H9 (cell line): Measurements from ENCODE around the gene ACOX3. TPM values are rescaled to one million over a fixed set of nuclear protein-coding genes. Genes with fewer than 3 reads are reported as not detected.

Source experiments
- DNase-seq: peaks from one replicate; pipeline ENCODE4 v3.0.0-alpha.2; 2017
- H2AFZ ChIP-seq: one replicate; pipeline ENCODE4 v1.6.1; 2013; ENCODE audit warnings: mild to moderate bottlenecking, low read length, control low read depth, moderate library complexity
- H2AK5ac ChIP-seq: 2 replicates; pipeline ENCODE4 v1.6.1; 2013; ENCODE audit warnings: low read length, control low read depth, mixed read lengths; ENCODE audit not compliant: insufficient read length
- H2BK120ac ChIP-seq: one replicate; pipeline ENCODE4 v1.6.1; 2013; ENCODE audit warnings: low read depth, mild to moderate bottlenecking, low read length, control low read depth, inconsistent platforms; ENCODE audit not compliant: poor library complexity, severe bottlenecking
- H2BK12ac ChIP-seq: 2 replicates; pipeline ENCODE4 v1.6.1; 2013; ENCODE audit warnings: low read length, control low read depth, mixed read lengths, low read depth; ENCODE audit not compliant: insufficient read length
- H2BK15ac ChIP-seq: 2 replicates; pipeline ENCODE4 v1.6.1; 2013; ENCODE audit warnings: low read depth, low read length, control low read depth
- H2BK20ac ChIP-seq: one replicate; pipeline ENCODE4 v1.6.1; 2013; ENCODE audit warnings: low read depth, mild to moderate bottlenecking, low read length, control low read depth, inconsistent platforms; ENCODE audit not compliant: poor library complexity, severe bottlenecking
- H2BK5ac ChIP-seq: 2 replicates; pipeline ENCODE4 v1.6.1; 2013; ENCODE audit warnings: low read length, control low read depth, mixed read lengths; ENCODE audit not compliant: insufficient read length
- H3K14ac ChIP-seq: 2 replicates; pipeline ENCODE4 v1.6.1; 2013; ENCODE audit warnings: low read length, control low read depth; ENCODE audit not compliant: insufficient read depth
- H3K18ac ChIP-seq: 2 replicates; pipeline ENCODE4 v1.6.1; 2013; ENCODE audit warnings: low read depth, mild to moderate bottlenecking, mixed read lengths, low read length, control low read depth; ENCODE audit not compliant: insufficient read length
- H3K23ac ChIP-seq: 2 replicates; pipeline ENCODE4 v1.6.1; 2013; ENCODE audit warnings: low read length, control low read depth, mixed read lengths, low read depth; ENCODE audit not compliant: insufficient read length
- H3K23me2 ChIP-seq: 2 replicates; pipeline ENCODE4 v1.6.1; 2013; ENCODE audit warnings: low read depth, mild to moderate bottlenecking, mixed read lengths, low read length, control low read depth; ENCODE audit not compliant: insufficient read length, poor library complexity, severe bottlenecking
- H3K27ac ChIP-seq: 2 replicates; pipeline ENCODE4 v1.5.1; 2013; ENCODE audit warnings: low read length, control low read depth, mixed read lengths, low read depth; ENCODE audit not compliant: insufficient read length
- H3K27me3 ChIP-seq: 2 replicates; pipeline ENCODE4 v1.6.1; 2013; ENCODE audit warnings: low read length, control low read depth, inconsistent platforms; ENCODE audit not compliant: insufficient read depth
- H3K4ac ChIP-seq: 2 replicates; pipeline ENCODE4 v1.6.1; 2013; ENCODE audit warnings: low read depth, mild to moderate bottlenecking, control low read depth, inconsistent platforms, low read length, moderate library complexity
- H3K4me1 ChIP-seq: 2 replicates; pipeline ENCODE4 v1.6.1; 2013; ENCODE audit warnings: low read length, control low read depth, inconsistent platforms; ENCODE audit not compliant: insufficient read depth
- H3K4me2 ChIP-seq: 2 replicates; pipeline ENCODE4 v1.6.1; 2013; ENCODE audit warnings: low read length, control low read depth, mixed read lengths; ENCODE audit not compliant: insufficient read length, insufficient read depth
- H3K56ac ChIP-seq: 2 replicates; pipeline ENCODE4 v1.6.1; 2013; ENCODE audit warnings: low read depth, mild to moderate bottlenecking, mixed read lengths, low read length, control low read depth; ENCODE audit not compliant: insufficient read length
- H3K79me1 ChIP-seq: 2 replicates; pipeline ENCODE4 v1.6.1; 2013; ENCODE audit warnings: low read depth, mild to moderate bottlenecking, moderate library complexity, low read length, control low read depth, inconsistent platforms; ENCODE audit not compliant: insufficient read depth, poor library complexity, severe bottlenecking
- H3K79me2 ChIP-seq: 2 replicates; pipeline ENCODE4 v1.6.1; 2013; ENCODE audit warnings: low read length, control low read depth, inconsistent platforms; ENCODE audit not compliant: insufficient read depth
- H3K9ac ChIP-seq: 2 replicates; pipeline ENCODE4 v1.6.1; 2013; ENCODE audit warnings: low read length, control low read depth, mixed read lengths; ENCODE audit not compliant: insufficient read length; ENCODE audit errors: extremely low read depth
- H3K9me3 ChIP-seq: one replicate; pipeline ENCODE4 v1.6.1; 2013; ENCODE audit warnings: low read depth, low read length, inconsistent platforms; ENCODE audit not compliant: control insufficient read depth
- H3T11ph ChIP-seq: one replicate; pipeline ENCODE4 v1.6.1; 2013; ENCODE audit warnings: mild to moderate bottlenecking, low read length, control low read depth, inconsistent platforms
- H4K20me1 ChIP-seq: one replicate; pipeline ENCODE4 v1.6.1; 2013; ENCODE audit not compliant: control insufficient read depth, insufficient read length, insufficient read depth
- H4K5ac ChIP-seq: 2 replicates; pipeline ENCODE4 v1.6.1; 2013; ENCODE audit warnings: low read depth, mild to moderate bottlenecking, mixed read lengths, low read length, control low read depth; ENCODE audit not compliant: insufficient read length
- H4K8ac ChIP-seq: replicated peaks from 2 replicates; pipeline ENCODE4 v1.6.1; 2013; ENCODE audit warnings: low read length, control low read depth, mixed read lengths, low read depth; ENCODE audit not compliant: insufficient read length
- H4K91ac ChIP-seq: 2 replicates; pipeline ENCODE4 v1.6.1; 2013; ENCODE audit warnings: low read depth, mild to moderate bottlenecking, moderate library complexity, mixed read lengths, low read length, control low read depth; ENCODE audit not compliant: insufficient read length
- H3K27ac Mint-ChIP-seq, 3 experiments: 2 replicates in 2 of 3; 3 replicates in 1 of 3; pipeline ENCODE4 v1.8.0; 2020 to 2021; ENCODE audit warnings: mixed read lengths in 3 of 3, mild to moderate bottlenecking in 1 of 3, moderate library complexity in 1 of 3
- H3K27me3 Mint-ChIP-seq: 2 replicates; pipeline ENCODE4 v1.8.0; 2021; ENCODE audit warnings: low read depth, mild to moderate bottlenecking, moderate library complexity, mixed read lengths
- H3K36me3 Mint-ChIP-seq, 3 experiments: 2 replicates in 2 of 3; 3 replicates in 1 of 3; pipeline ENCODE4 v1.8.0; 2020 to 2021; ENCODE audit warnings: low read depth in 3 of 3, mixed read lengths in 3 of 3; ENCODE audit not compliant: insufficient read depth in 1 of 3
- H3K4me1 Mint-ChIP-seq, 2 experiments: 2 replicates each; pipeline ENCODE4 v1.8.0; 2020; ENCODE audit warnings: mixed read lengths in 2 of 2
- H3K4me3 Mint-ChIP-seq, 2 experiments: 2 replicates in 1 of 2; 3 replicates in 1 of 2; pipeline ENCODE4 v1.8.0; 2020 to 2021; ENCODE audit warnings: mild to moderate bottlenecking in 2 of 2, mixed read lengths in 2 of 2, moderate library complexity in 1 of 2
- H3K9me3 Mint-ChIP-seq, 2 experiments: 2 replicates in 1 of 2; 3 replicates in 1 of 2; pipeline ENCODE4 v1.8.0; 2020; ENCODE audit warnings: mild to moderate bottlenecking in 2 of 2, mixed read lengths in 2 of 2, moderate library complexity in 1 of 2
- CTCF ChIP-seq: fragments of 200-600 bp; sonication (generic); conservative IDR thresholded peaks from 3 replicates; pipeline ENCODE4 v1.8.0; 2021; ENCODE audit warnings: antibody characterized with exemption, mild to moderate bottlenecking
- WGBS: extraction: QIAGEN DNeasy Blood & Tissue Kit; methylation state at CpG from one replicate; pipeline ENCODE4 v1.1.7; 2013; ENCODE audit warnings: missing lambda C conversion rate, low lambda C conversion rate, mixed read lengths; ENCODE audit not compliant: insufficient read length; ENCODE audit errors: extremely low coverage; 5-methylcytosine and 5-hydroxymethylcytosine counted together
- total RNA-seq: library from RNA; stranded (reverse); gene quantifications from 2 replicates; pipeline ENCODE4 v1.2.1, GENCODE V29; 2021

Gene ACOX3
- total RNA-seq, 1 experiment from 2014 or later = 13.8 TPM

- Histone ChIP-seq H3K18ac (no peak overlapping the region), H4K91ac (no peak overlapping the region), H3K79me1 (no peaks in the 10 kb centered on the region), H3K56ac (no peak overlapping the region), H3K14ac (no peak overlapping the region), H2BK120ac (no peak overlapping the region), H4K20me1 (no peaks in the 10 kb centered on the region), H2BK12ac (no peak overlapping the region), H3K23ac (no peak overlapping the region), H2BK5ac (no peak overlapping the region), H2AFZ (no peak overlapping the region), H2BK20ac (no peak overlapping the region), H3K27ac (no peak overlapping the region), H4K5ac (no peak overlapping the region), H4K8ac (no peak overlapping the region), H3T11ph (no peak overlapping the region), H3K4ac (no peak overlapping the region), H3K4me2 (no peak overlapping the region), H2AK5ac (no peak overlapping the region), H3K79me2 (no peaks in the 10 kb centered on the region), H3K23me2 (no peaks in the 10 kb centered on the region), H2BK15ac (no peak overlapping the region), H3K9me3 (no peaks in the 10 kb centered on the region), H3K27me3 (no peaks in the 10 kb centered on the region), H3K9ac (no peak overlapping the region), H3K4me1 (no peaks in the 10 kb centered on the region; the same call in 1 of the 2 replicates)
- DNase-seq = no peak
- TF ChIP-seq CTCF = no peak
- H3K4me3 Mint-ChIP-seq = no peak overlapping the region
- H3K9me3 Mint-ChIP-seq = no peaks in the 10 kb centered on the region
- WGBS = no CpG with 5 or more reads among the region's 5 CpGs
- no peaks in the 10 kb centered on the region for H3K36me3 Mint-ChIP-seq
- H3K4me1 Mint-ChIP-seq = peaks cover 40 to 46% of the 10 kb centered on the region in 2 experiments
- H3K27me3 Mint-ChIP-seq = peaks cover 9% of the 10 kb centered on the region
- no peak overlapping the region for H3K27ac Mint-ChIP-seq
Observed at GRCh38 chr4:8433136-8433535, 7.4 kb downstream of the ACOX3 start.
